ENCODE measurements around the gene MYDGF. TPM values are rescaled to one million over a fixed set of nuclear protein-coding genes. Genes with fewer than 3 reads are reported as not detected.

Gene MYDGF
- 73.3 and 76.0 TPM in 2 replicates for total RNA-seq (2014; rRNA removed; shearing (Covaris generic))
- 65.0 and 77.3 TPM in 2 replicates for total RNA-seq (2022)
- percentile 63 among the genes with signal in this experiment for Bru-seq, nascent RNA
- percentile 80 among the genes with signal in this experiment for BruChase-seq, experiment 1, labeled RNA remaining after a 6-hour chase
- percentile 74 among the genes with signal in this experiment for BruChase-seq, experiment 2, labeled RNA remaining after a 2-hour chase
- long read RNA-seq, transcript MYDGF-201 (6 exons, 1,018 nt): major isoform, 239 of 311 reads
- long read RNA-seq, partial matches to known transcripts: 2 of 311 reads
- long read RNA-seq, other reads (novel, unspliced or antisense): 69 of 311 reads

DNA sequence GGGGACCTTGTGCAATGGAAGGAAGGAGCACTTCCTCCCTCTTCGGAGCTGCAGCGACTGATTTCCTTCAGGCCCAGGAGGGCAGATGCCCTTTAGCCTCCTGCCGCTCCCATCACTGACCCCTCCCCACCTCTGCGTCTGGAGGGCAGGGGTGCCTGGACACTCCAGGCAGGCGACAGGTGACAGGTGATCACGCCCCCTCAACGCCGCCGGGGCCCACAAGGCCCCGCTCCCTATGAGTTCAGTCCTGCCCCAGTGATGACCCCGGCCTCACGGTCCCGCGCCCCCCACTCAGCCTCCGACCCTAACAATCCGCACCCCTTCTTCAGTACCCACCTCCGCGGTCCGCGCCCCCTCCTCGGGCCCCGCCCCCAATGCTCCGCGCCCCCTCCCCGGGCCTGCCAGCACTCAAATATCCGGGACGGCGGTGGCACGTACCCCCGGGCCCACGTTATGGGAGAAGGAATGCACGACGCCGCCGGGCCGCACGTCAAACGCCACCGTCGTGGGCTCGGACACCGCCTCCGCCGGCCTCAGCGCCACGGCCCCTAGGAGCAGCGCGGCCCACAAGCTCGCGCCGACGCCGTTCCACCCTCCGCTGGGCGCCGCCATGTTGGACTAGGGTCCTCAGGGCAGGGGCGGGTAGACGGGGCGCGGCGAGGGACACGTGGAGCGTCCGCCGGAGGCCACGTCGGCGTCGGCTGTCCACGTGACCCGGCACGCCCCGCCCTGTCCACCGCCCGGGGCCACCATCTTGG is at the start of gene MYDGF:
Gene MYDGF, minus strand, starts transcription at position 620 of the 758 bp plus-strand sequence. Its CDS starts 8 bp downstream, at position 612.
- DNase-seq (ENCODE audit: low spot score): peak; percentile 93
- Histone ChIP-seq H3K4me3 (ENCODE audit: low read depth, low read length, poor library complexity, severe bottlenecking) (peak within 1 kb of the TSS; percentile 97), H3K4me2 (ENCODE audit: low read length) (peak within 1 kb of the TSS; percentile 97), H3K4me1 (ENCODE audit: insufficient read depth, low read length, poor library complexity, severe bottlenecking) (peaks cover 7% of the 10 kb centered on the region), H3K9me3 (ENCODE audit: low read length) (no peaks in the 10 kb centered on the region), H2AFZ (ENCODE audit: low read length) (peak within 1 kb of the TSS; percentile 68), H3K36me3 (ENCODE audit: insufficient read depth, low read length) (peaks cover 31% of the 10 kb centered on the region), H3K79me2 (ENCODE audit: insufficient read depth, low read depth, low read length) (peaks cover 17% of the 10 kb centered on the region), H3K27ac (ENCODE audit: low read depth, low read length, poor library complexity, severe bottlenecking) (peak within 1 kb of the TSS; percentile 29), H4K20me1 (ENCODE audit: insufficient read depth, low read length) (no peaks in the 10 kb centered on the region), H3K9me2 (ENCODE audit: insufficient read depth, low read length) (no peaks in the 10 kb centered on the region)
- BruUV-seq (replicated peaks): no TSS peak
- ChIA-PET POLR2A (interaction anchor here (0.6 kb wide), 1 partner anchor 262 kb away, joined by 5 read pairs; no protein-coding TSS in a partner anchor), CTCF (ENCODE audit: unreplicated experiment) (no interaction called here)
- intact Hi-C loops (cut with micrococcal nuclease; ENCODE audit: unreplicated experiment): loop anchor here (1.0 kb wide), 1 partner anchor 121 kb away; the partner anchor contains the start of gene FEM1A
- TF ChIP-seq, protein P1, sequence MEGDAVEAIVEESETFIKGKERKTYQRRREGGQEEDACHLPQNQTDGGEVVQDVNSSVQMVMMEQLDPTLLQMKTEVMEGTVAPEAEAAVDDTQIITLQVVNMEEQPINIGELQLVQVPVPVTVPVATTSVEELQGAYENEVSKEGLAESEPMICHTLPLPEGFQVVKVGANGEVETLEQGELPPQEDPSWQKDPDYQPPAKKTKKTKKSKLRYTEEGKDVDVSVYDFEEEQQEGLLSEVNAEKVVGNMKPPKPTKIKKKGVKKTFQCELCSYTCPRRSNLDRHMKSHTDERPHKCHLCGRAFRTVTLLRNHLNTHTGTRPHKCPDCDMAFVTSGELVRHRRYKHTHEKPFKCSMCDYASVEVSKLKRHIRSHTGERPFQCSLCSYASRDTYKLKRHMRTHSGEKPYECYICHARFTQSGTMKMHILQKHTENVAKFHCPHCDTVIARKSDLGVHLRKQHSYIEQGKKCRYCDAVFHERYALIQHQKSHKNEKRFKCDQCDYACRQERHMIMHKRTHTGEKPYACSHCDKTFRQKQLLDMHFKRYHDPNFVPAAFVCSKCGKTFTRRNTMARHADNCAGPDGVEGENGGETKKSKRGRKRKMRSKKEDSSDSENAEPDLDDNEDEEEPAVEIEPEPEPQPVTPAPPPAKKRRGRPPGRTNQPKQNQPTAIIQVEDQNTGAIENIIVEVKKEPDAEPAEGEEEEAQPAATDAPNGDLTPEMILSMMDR (conservative IDR thresholded peaks at IDR 0.05; ENCODE audit: low read length): no peak
- no peak for TF ChIP-seq EZH2phosphoT487 (IDR thresholded peaks at IDR 0.05; ENCODE audit: borderline replicate concordance, low read depth, low read length)

DNA sequence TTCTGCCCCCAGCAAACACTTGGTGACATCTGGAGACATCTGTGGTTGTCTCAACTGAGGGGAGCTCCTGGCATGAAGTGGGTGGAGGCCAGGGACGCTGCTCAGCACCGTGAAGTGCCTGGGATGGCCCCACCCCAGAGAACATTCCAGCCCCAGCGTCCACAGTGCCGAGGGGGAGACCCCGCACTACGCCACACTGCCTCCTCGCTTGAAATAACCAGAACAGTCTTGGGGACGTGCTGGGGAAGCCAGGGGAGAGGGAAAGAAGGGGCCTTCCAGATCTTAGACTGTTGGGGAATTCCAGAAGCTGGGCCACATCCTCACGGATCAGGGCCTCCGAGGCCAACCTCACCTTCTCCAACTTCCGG is 49.3 kb upstream of the MYDGF start:
- CTCF ChIA-PET (ENCODE audit: unreplicated experiment): no interaction called here
- POLR2A ChIA-PET: no interaction called here
- H3K36me3 ChIP-seq (ENCODE audit: insufficient read depth, low read length): peaks cover 64% of the 10 kb centered on the region

More for the DNA sequence above, 49.3 kb upstream of the MYDGF start:
- Histone ChIP-seq H3K4me2 (ENCODE audit: low read length) (no peak overlapping the region), H3K4me1 (ENCODE audit: insufficient read depth, low read length, poor library complexity, severe bottlenecking) (peaks cover 12% of the 10 kb centered on the region), H2AFZ (ENCODE audit: low read length) (no peak overlapping the region), H3K4me3 (ENCODE audit: low read depth, low read length, poor library complexity, severe bottlenecking) (no peak overlapping the region), H3K9me2 (ENCODE audit: insufficient read depth, low read length) (no peaks in the 10 kb centered on the region), H4K20me1 (ENCODE audit: insufficient read depth, low read length) (no peaks in the 10 kb centered on the region), H3K27ac (ENCODE audit: low read depth, low read length, poor library complexity, severe bottlenecking) (no peak overlapping the region), H3K79me2 (ENCODE audit: insufficient read depth, low read depth, low read length) (peaks cover 25% of the 10 kb centered on the region), H3K9me3 (ENCODE audit: low read length) (no peaks in the 10 kb centered on the region)
- no peak for TF ChIP-seq EZH2phosphoT487 (IDR thresholded peaks at IDR 0.05; ENCODE audit: borderline replicate concordance, low read depth, low read length)
- TF ChIP-seq, protein P1 (conservative IDR thresholded peaks at IDR 0.05; ENCODE audit: low read length): no peak
- DNase-seq (ENCODE audit: low spot score): no peak
- no TSS peak for BruUV-seq (replicated peaks)
- intact Hi-C loops (cut with micrococcal nuclease; ENCODE audit: unreplicated experiment): no loop called here
